ENCODE data around the gene CCR4. TPM values are rescaled to one million over a fixed set of nuclear protein-coding genes. Genes with fewer than 3 reads are reported as not detected.

CCR4 gene
- total and polyA plus RNA-seq, 2 of the 4 experiments (the other 2 are of a cell fraction): not detected

DNA sequence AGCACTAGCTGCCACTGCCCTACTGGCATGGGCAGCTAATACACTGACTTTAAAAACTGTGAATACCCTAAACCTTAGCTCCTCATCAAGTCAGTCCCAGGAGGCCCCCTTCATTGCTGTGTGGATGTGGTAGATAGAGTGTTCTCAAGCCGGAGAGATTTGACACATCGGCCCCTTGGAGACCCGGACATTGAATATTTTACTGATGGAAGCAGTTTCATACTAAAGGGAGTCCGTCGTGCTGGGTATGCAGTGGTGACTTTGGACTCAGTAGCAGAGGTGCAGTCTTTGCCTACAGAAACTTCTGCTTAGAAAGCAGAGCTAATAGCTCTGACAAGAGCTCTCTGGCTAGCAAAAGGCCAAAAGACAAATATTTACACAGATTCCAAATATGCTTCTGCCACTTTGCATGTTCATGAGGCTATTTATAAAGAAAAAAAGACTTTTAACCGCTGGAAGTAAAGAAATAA is 17.5 kb downstream of the CCR4 start:
- no peaks in the 10 kb centered on the region for H3K36me3 ChIP-seq (ENCODE audit: control insufficient read depth, insufficient read depth, low read length)
- DNase-seq (no peak), ATAC-seq (ENCODE audit: low read depth) (peak; percentile 49; the same call in 1 of the 2 replicates)
- no peak overlapping the region for H3K23ac ChIP-seq (ENCODE audit: low read depth, low read length)
- no peak overlapping the region for H2BK5ac ChIP-seq (ENCODE audit: low read depth, low read length, poor library complexity, severe bottlenecking)
- H3K56ac ChIP-seq (ENCODE audit: extremely low read depth, insufficient read depth, low read length): no peak overlapping the region
- H3K18ac ChIP-seq (ENCODE audit: low read depth, low read length): no peak overlapping the region
- no peak overlapping the region for H2BK20ac ChIP-seq (ENCODE audit: low read depth, low read length)
- POLR2A ChIA-PET (ENCODE audit: unreplicated experiment): no interaction called here
- in situ Hi-C loops (cut with MboI; ENCODE audit: low sequenced_read_pairs) (loop anchor here (25.0 kb wide), 2 partner anchors 393 to 818 kb away; partner anchors contain the start of gene PDCD6IP), intact Hi-C loops (cut with micrococcal nuclease) (no loop called here), dilution Hi-C loops (cut with HindIII; ENCODE audit: low sequenced_read_pairs, unreplicated experiment) (no loop called here)
- no peaks in the 10 kb centered on the region for H4K20me1 ChIP-seq (ENCODE audit: insufficient read depth, low read length)
- H3K79me1 ChIP-seq (ENCODE audit: low read depth in 1 of 2, low read length in 2 of 2): no peaks in the 10 kb centered on the region
- TF ChIP-seq CEBPB (IDR thresholded peaks at IDR 0.05; ENCODE audit: low read depth, low read length) (no peak), MXI1 (IDR thresholded peaks at IDR 0.05; ENCODE audit: borderline replicate concordance, low read depth, low read length) (no peak), CHD1 (IDR thresholded peaks at IDR 0.05; ENCODE audit: low read depth, low read length) (no peak), FOS (IDR thresholded peaks at IDR 0.05; ENCODE audit: low read depth, low read length) (no peak), NFE2L2 (IDR thresholded peaks at IDR 0.05; ENCODE audit: low read depth, low read length) (no peak), MAZ (IDR thresholded peaks at IDR 0.05; ENCODE audit: borderline replicate concordance, low read depth, low read length) (no peak), MAFK (IDR thresholded peaks at IDR 0.05; ENCODE audit: low read depth, low read length) (no peak), CTCF (conservative IDR thresholded peaks at IDR 0.05; ENCODE audit: low read depth, low read length) (no peak), RAD21 (IDR thresholded peaks at IDR 0.05; ENCODE audit: low read length) (no peak), POLR2A (IDR thresholded peaks at IDR 0.05; ENCODE audit: low read depth, low read length) (no peak), SMC3 (IDR thresholded peaks at IDR 0.05; ENCODE audit: low read depth, low read length) (no peak), BHLHE40 (IDR thresholded peaks at IDR 0.05; ENCODE audit: low read depth, low read length) (no peak), RCOR1 (IDR thresholded peaks at IDR 0.05; ENCODE audit: insufficient replicate concordance, low read length) (no peak), RFX5 (IDR thresholded peaks at IDR 0.05; ENCODE audit: low read depth, low read length) (no peak)
- TF ChIP-seq, protein P1, sequence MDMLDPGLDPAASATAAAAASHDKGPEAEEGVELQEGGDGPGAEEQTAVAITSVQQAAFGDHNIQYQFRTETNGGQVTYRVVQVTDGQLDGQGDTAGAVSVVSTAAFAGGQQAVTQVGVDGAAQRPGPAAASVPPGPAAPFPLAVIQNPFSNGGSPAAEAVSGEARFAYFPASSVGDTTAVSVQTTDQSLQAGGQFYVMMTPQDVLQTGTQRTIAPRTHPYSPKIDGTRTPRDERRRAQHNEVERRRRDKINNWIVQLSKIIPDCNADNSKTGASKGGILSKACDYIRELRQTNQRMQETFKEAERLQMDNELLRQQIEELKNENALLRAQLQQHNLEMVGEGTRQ (IDR thresholded peaks at IDR 0.05; ENCODE audit: low read depth, low read length): no peak
- TF ChIP-seq, protein P2, sequence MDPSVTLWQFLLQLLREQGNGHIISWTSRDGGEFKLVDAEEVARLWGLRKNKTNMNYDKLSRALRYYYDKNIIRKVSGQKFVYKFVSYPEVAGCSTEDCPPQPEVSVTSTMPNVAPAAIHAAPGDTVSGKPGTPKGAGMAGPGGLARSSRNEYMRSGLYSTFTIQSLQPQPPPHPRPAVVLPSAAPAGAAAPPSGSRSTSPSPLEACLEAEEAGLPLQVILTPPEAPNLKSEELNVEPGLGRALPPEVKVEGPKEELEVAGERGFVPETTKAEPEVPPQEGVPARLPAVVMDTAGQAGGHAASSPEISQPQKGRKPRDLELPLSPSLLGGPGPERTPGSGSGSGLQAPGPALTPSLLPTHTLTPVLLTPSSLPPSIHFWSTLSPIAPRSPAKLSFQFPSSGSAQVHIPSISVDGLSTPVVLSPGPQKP (IDR thresholded peaks at IDR 0.05; ENCODE audit: borderline replicate concordance, low read depth, low read length): no peak
- peaks cover 4% of the 10 kb centered on the region; the same call in 1 of the 2 replicates for H3K9me3 ChIP-seq (ENCODE audit: control insufficient read depth, insufficient read depth, low read length)
- no peak overlapping the region for H3K27ac ChIP-seq (ENCODE audit: insufficient read depth, low read length)
- no peak overlapping the region for H3K14ac ChIP-seq (replicated peaks; ENCODE audit: low read depth, low read length)
- BruUV-seq (replicated peaks): no TSS peak
- CTCF ChIA-PET: interaction anchor here (1.1 kb wide), 1 partner anchor 9 kb away, joined by 3 read pairs; no protein-coding TSS in a partner anchor
- H2BK15ac ChIP-seq (ENCODE audit: low read depth, low read length): no peak overlapping the region
- no peak overlapping the region for H3K4ac ChIP-seq (ENCODE audit: low read depth, low read length)
- H3K27me3 ChIP-seq (ENCODE audit: control insufficient read depth, insufficient read depth, low read length): peaks cover 3% of the 10 kb centered on the region
- no peak overlapping the region for H4K8ac ChIP-seq (ENCODE audit: low read depth in 2 of 2, low read length in 2 of 2)
- H3K9ac ChIP-seq (ENCODE audit: low read depth, low read length): no peak overlapping the region
- no peak overlapping the region for H2BK120ac ChIP-seq (ENCODE audit: low read depth, low read length)
- no peaks in the 10 kb centered on the region; the same call in none of the 2 replicates for H3K4me1 ChIP-seq (ENCODE audit: control insufficient read depth, insufficient read depth, low read length)
- H2AFZ ChIP-seq (replicated peaks; ENCODE audit: low read length, poor library complexity): no peak overlapping the region
- H2AK5ac ChIP-seq (ENCODE audit: low read depth, low read length): no peak overlapping the region
- no peak overlapping the region for H4K5ac ChIP-seq (ENCODE audit: low read depth, low read length)
- no peak overlapping the region for H3K4me2 ChIP-seq (ENCODE audit: low read depth, low read length)
- peaks cover 3% of the 10 kb centered on the region; the same call in 1 of the 2 replicates for H3K9me1 ChIP-seq (ENCODE audit: insufficient read depth, low read length)
- WGBS, 2 experiments (ENCODE audit: extremely low coverage in 2 of 2, insufficient read length in 1 of 2): 60% methylated on average over 2 of the region's 6 CpGs; no CpG with 5 or more reads in 1 of the 2 experiments
- no peak overlapping the region for H3K4me3 ChIP-seq (ENCODE audit: insufficient read depth, low read depth, low read length)
- H4K91ac ChIP-seq (ENCODE audit: insufficient read depth, low read depth, low read length): no peak overlapping the region
- no peak overlapping the region for H2AK9ac ChIP-seq (replicated peaks; ENCODE audit: low read depth, low read length, poor library complexity)
